Chondrocyte (in vitro differentiated cells): ENCODE data around the gene UBFD1. TPM values are rescaled to one million over a fixed set of nuclear protein-coding genes. Genes with fewer than 3 reads are reported as not detected.
A peak's percentile ranks its signal among the peaks of the same experiment; 100 is the strongest.

ENCODE experiments used
- DNase-seq: peaks from one replicate; pipeline ENCODE4 v3.0.0; 2021; ENCODE audit warnings: mixed read lengths, low spot score
- H3K27ac Mint-ChIP-seq: one replicate; pipeline ENCODE4 v1.8.0; 2021; ENCODE audit warnings: mild to moderate bottlenecking, moderate library complexity, mixed read lengths; ENCODE audit not compliant: unreplicated experiment
- H3K27me3 Mint-ChIP-seq: 2 replicates; pipeline ENCODE4 v1.8.0; 2021; ENCODE audit warnings: low read depth, mixed read lengths
- H3K36me3 Mint-ChIP-seq: 2 replicates; pipeline ENCODE4 v1.8.0; 2021; ENCODE audit warnings: low read depth, mixed read lengths
- H3K4me1 Mint-ChIP-seq: 2 replicates; pipeline ENCODE4 v1.8.0; 2021; ENCODE audit warnings: low read depth, mild to moderate bottlenecking, mixed read lengths
- H3K4me3 Mint-ChIP-seq: one replicate; pipeline ENCODE4 v1.8.0; 2021; ENCODE audit warnings: mild to moderate bottlenecking, moderate library complexity, mixed read lengths; ENCODE audit not compliant: unreplicated experiment
- H3K9me3 Mint-ChIP-seq: 2 replicates; pipeline ENCODE4 v1.8.0; 2021; ENCODE audit warnings: low read depth, mixed read lengths
- CTCF ChIP-seq: fragments of 200-600 bp; sonication (generic); IDR thresholded peaks from 2 replicates; pipeline ENCODE4 v1.5.0; 2021; ENCODE audit warnings: antibody characterized with exemption, mild to moderate bottlenecking, moderate library complexity
- long read RNA-seq: library from polyadenylated mRNA; stranded (forward); transcript quantifications from one replicate; pipeline ENCODE4 v2.0.0, GENCODE V29; 2021
- total RNA-seq: library from RNA; stranded (reverse); gene quantifications from 3 replicates; pipeline ENCODE4 v1.2.1, GENCODE V29; 2021

Gene UBFD1, protein sequence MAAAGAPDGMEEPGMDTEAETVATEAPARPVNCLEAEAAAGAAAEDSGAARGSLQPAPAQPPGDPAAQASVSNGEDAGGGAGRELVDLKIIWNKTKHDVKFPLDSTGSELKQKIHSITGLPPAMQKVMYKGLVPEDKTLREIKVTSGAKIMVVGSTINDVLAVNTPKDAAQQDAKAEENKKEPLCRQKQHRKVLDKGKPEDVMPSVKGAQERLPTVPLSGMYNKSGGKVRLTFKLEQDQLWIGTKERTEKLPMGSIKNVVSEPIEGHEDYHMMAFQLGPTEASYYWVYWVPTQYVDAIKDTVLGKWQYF
- total RNA-seq: 103 to 107 TPM (median 105 TPM) in 3 replicates
- long read RNA-seq, full-length matches to known transcripts: 65 of 87 reads
- long read RNA-seq, partial matches to known transcripts: 16 of 87 reads
- long read RNA-seq, other reads (novel, unspliced or antisense): 6 of 87 reads

DNA sequence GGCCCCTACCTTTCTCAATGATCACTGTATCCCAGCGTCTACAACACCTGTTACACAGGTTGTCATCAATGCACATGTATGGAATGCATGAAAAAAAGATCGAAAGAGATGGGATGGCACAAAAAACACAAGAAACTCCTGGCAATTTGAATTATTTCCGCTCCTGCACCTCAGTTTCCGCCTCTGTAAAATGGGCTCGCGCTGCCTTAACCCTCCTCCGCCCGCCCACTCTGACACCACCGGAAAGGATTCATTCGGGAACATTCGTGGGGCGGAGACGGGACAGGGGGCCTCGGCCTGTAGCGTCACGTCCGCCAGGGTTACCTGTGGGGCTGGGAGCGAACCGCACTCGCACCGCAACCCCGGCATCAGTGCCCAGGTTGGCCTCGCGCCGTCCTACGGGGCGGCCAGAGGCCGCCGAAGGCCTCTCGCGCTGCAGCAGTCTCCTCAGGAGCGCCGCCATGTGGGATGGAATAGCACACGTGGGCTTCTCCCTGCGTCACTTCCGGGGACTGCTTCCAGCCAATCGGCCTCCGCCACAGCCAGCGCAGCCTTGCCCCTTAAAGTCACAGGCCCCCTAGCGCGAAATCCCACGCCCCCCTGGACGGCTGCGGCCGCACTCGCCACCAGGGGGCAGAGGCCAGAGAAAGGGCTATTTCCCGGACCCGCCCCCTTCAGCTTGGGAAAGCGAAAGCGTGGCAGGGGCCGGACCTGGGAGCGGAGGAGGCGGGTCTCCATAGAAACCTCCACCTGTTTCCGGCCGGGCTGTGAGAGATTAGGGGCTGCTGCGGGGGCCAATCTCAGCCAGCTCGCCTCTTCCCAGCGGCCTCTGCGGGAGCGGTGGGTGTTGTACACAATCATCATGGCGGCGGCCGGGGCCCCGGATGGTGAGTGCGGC lies at the start of gene UBFD1, which contains the start of gene EARS2:
UBFD1 (plus strand) TSS at position 847 of the 898 bp plus-strand sequence; CDS start at position 863, 16 bp downstream.
EARS2 (minus strand) TSS at position 470 of the 898 bp plus-strand sequence; CDS start at position 463, 7 bp downstream.
- Mint-ChIP-seq H3K4me3 (peak within 1 kb of the TSS; percentile 90), H3K9me3 (no peaks in the 10 kb centered on the region), H3K4me1 (peaks cover 35% of the 10 kb centered on the region), H3K27ac (peak within 1 kb of the TSS; percentile 91), H3K36me3 (peaks cover 7% of the 10 kb centered on the region), H3K27me3 (no peaks in the 10 kb centered on the region)
- DNase-seq: peak; percentile 99
- TF ChIP-seq CTCF: peak; percentile 91

DNA sequence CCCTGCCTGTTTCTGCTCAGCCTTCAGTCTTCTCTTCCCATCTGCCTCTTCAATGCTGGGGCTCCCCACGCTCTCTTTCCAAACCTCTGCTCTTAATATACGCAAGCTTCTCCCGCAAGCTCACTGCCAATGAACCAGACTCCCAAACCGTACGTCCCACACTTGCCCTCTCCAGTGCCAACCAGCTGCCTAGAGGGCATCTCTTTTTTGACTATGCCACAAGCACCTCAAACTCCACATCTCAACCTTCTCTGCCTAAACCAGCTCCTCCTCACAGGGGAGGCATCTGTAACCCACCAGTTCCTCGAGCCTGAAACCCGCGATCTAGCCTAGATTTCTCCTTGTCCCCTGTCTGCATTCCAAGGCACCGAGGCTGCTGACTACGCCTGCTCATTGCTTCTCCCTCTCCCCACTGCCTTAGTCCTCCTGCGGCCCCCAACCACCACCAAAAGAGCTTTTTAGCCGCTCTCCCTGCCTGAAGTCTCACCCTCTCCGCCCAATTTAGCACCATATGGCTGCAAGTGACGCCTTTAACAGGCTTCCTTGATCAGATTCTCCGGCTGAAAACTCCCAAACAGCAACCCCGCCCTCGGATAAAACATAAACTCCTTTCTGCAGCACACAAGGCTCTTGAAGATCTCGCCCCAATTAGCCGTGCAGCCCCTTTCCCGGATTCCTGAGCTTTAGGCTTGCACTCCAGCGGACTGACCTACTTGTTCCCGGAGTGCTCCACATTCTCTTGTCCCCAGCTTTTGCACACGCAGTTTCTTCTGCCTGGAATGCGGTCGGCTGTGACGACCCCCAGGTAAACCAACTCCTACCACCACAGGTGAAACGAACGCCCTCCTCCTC lies 48.7 kb upstream of the UBFD1 start:
- peaks cover 52% of the 10 kb centered on the region for H3K4me1 Mint-ChIP-seq
- no peaks in the 10 kb centered on the region for H3K27me3 Mint-ChIP-seq
- no peak for DNase-seq
- H3K4me3 Mint-ChIP-seq: peak overlapping the region; percentile 74
- H3K9me3 Mint-ChIP-seq: no peaks in the 10 kb centered on the region
- TF ChIP-seq CTCF: no peak
- no peaks in the 10 kb centered on the region for H3K36me3 Mint-ChIP-seq
- peak overlapping the region; percentile 50 for H3K27ac Mint-ChIP-seq

DNA sequence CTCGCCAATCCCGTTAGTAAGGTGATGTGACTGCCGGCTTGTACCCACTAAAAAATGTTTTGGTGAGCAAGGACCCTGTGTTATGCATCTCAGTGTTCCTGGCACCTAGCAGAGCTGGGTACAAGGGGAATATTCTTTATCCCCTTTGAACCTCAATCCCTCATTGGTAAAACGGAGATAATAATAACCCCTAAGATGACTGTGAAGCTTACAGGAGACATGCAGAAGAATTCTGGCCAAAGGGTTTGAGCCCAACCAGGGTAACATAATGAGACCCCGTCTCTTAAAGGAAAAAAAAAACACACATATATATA lies 48.1 kb upstream of the UBFD1 start:
- Mint-ChIP-seq H3K27ac (no peak overlapping the region), H3K4me1 (peaks cover 46% of the 10 kb centered on the region), H3K4me3 (peak overlapping the region; percentile 74), H3K9me3 (no peaks in the 10 kb centered on the region), H3K36me3 (no peaks in the 10 kb centered on the region), H3K27me3 (no peaks in the 10 kb centered on the region)
- TF ChIP-seq CTCF: no peak
- no peak for DNase-seq

- peaks cover 42% of the 10 kb centered on the region for H3K4me1 Mint-ChIP-seq
- no peak for TF ChIP-seq CTCF
- H3K9me3 Mint-ChIP-seq: no peaks in the 10 kb centered on the region
- H3K27me3 Mint-ChIP-seq: no peaks in the 10 kb centered on the region
- DNase-seq: no peak
- peak overlapping the region; percentile 66 for H3K27ac Mint-ChIP-seq
- H3K4me3 Mint-ChIP-seq: peak overlapping the region; percentile 74
- H3K36me3 Mint-ChIP-seq: peaks cover 2% of the 10 kb centered on the region
These were observed 47.8 kb upstream of the UBFD1 start for GRCh38 chr16:23509782-23510163.
